Kidney (tissue), 14 donors: ENCODE data around the gene ANKRD11. TPM values are rescaled to one million over a fixed set of nuclear protein-coding genes. Genes with fewer than 3 reads are reported as not detected.
A peak's percentile ranks its signal among the peaks of the same experiment; 100 is the strongest.

Experiments
- DNase-seq, 5 donors: peaks; one replicate each; pipeline ENCODE4 v3.0.0-alpha.2; 2013 to 2020
- FAIRE-seq: peaks from 2 replicates; lab custom pipeline; 2012; peaks lifted over from hg19 to GRCh38; lab: Jason Lieb, UNC
- H3K27ac ChIP-seq, 2 donors: one replicate each; pipeline ENCODE4 v1.7.0; 2013; ENCODE audit warnings: low read depth in 2 of 2, low read length in 2 of 2, inconsistent platforms in 1 of 2
- H3K27me3 ChIP-seq: one replicate; pipeline ENCODE4 v1.7.1; 2013; ENCODE audit warnings: low read length, inconsistent platforms; ENCODE audit not compliant: control insufficient read depth, insufficient read depth
- H3K36me3 ChIP-seq, 3 donors: one replicate each; pipeline versions ENCODE4 v1.7.0 to v1.7.1; 2013; ENCODE audit warnings: low read length in 3 of 3, control low read depth in 1 of 3, inconsistent platforms in 1 of 3; ENCODE audit not compliant: insufficient read depth in 3 of 3, control insufficient read depth in 2 of 3
- H3K4me1 ChIP-seq, 3 donors: one replicate each; pipeline versions ENCODE4 v1.7.0 to v1.7.1; 2013; ENCODE audit warnings: low read length in 3 of 3, inconsistent platforms in 1 of 3, low read depth in 1 of 3; ENCODE audit not compliant: control insufficient read depth in 2 of 3, insufficient read depth in 2 of 3
- H3K4me3 ChIP-seq, 3 donors: one replicate each; pipeline versions ENCODE4 v1.7.0 to v1.8.1; 2013; ENCODE audit warnings: low read length in 3 of 3, control low read depth in 1 of 3, inconsistent platforms in 1 of 3
- H3K9ac ChIP-seq, 3 donors: one replicate each; pipeline versions ENCODE4 v1.7.0 to v1.7.1; 2013; ENCODE audit warnings: low read length in 3 of 3, control low read depth in 1 of 3, inconsistent platforms in 1 of 3
- H3K9me3 ChIP-seq, 3 donors: one replicate each; pipeline versions ENCODE4 v1.7.0 to v1.7.1; 2013; ENCODE audit warnings: low read length in 3 of 3, control low read depth in 1 of 3, inconsistent platforms in 1 of 3; ENCODE audit not compliant: control insufficient read depth in 2 of 3, insufficient read depth in 1 of 3
- intact Hi-C: fragments of 100-400 bp; cut with DNase I; formaldehyde crosslinking; loops from one replicate; pipeline ENCODE4 v1.11.1; 2022
- polyA plus RNA-seq: library from polyadenylated mRNA; stranded (reverse); fragments of 350-450 nt; fragmentation: Illumina TruSeq; extraction: RNeasy Lipid Tissue Mini Kit (QIAGEN cat#74804); gene quantifications from one replicate; pipeline ENCODE4 v1.2.3, GENCODE V29; 2014; ENCODE audit warnings: low read depth, low replicate concordance; ENCODE audit not compliant: insufficient read depth
- total RNA-seq: library from RNA; stranded (reverse); fragmentation: NEBNext Ultra II Directional; extraction: Animal tissue kit (Norgen Biotek cat#: 25700); gene quantifications from one replicate; pipeline ENCODE4 v1.2.1, GENCODE V29; 2021
- TF ChIP-seq, protein P1 (sequence below): IDR thresholded peaks from 3 replicates; pipeline ENCODE4 v1.5.1; 2012; ENCODE audit warnings: mild to moderate bottlenecking, moderate library complexity, borderline replicate concordance; ENCODE audit not compliant: insufficient read depth; ENCODE audit errors: extremely low read depth
- donor health status: control.
- donor health status: control.
- donor health status: control.
- donor health status: control.
- donor health status: control.
- donor health status: DM: yes; HTN: yes; CAD: no.
- donor health status: Normal renal cell carcinoma (clear cell type).

The ANKRD11 gene
- total and polyA plus RNA-seq, 2 donors from 2014 or later: 36.2 to 154 TPM

DNA sequence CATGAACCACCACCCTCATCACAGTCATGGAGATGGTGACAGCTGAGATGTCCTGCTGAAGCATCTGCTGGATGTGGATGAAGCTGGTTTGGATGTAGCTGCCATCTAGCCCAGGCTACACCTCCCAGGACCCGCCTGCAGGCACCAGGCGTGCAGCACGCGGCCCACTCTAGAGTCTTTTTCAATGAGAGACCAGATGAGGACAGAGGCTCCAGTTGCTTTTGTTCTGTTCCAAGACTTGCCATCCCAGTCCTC lies 170.8 kb downstream of the ANKRD11 start:
- DNase-seq: no peak
- H3K4me3 ChIP-seq: no peak overlapping the region

DNA sequence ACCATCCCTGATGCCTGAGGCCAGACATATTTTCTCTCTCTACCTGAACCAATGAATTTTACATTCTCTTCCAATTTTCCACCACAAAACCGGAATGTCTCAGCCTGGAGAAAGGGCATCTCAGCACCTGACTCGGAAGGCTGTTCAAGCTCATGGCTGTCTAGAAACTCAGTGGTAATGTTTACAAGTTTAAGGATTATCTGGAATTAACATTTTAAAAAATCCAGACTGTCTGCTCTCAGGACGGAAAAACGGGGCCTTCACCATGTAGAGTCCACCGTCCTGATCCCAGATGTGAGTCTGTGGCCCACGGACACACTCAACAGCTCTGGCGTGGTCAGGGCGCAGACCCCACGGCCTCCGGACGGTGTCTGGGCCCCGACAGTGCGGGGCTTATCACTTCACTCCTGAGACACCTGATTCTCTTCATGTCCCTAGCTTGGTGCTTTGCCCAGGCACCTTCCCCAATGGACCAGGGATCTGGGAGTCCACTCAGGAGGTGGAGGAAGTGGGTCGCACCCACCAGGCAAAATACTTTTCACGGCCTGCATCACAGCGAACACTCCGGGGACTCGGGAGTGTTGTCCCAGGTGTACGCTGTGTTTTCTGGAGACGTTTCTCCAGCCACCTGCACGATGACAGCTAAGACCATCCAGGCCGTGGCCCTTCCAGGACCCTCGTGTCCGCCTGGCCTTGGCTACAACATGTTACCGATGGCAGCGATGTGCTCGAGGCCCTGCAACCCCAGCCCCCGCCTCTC lies 171.3 kb downstream of the ANKRD11 start:
- H3K9me3 ChIP-seq: no peaks in the 10 kb centered on the region
- peak in 1 of 5 donors; percentile 65 for DNase-seq
- FAIRE-seq: no peak
- H3K4me1 ChIP-seq: peaks cover 6 to 67% (median 22%) of the 10 kb centered on the region in 3 donors
- H3K27me3 ChIP-seq: no peaks in the 10 kb centered on the region
- intact Hi-C loops: no loop called here
- H3K36me3 ChIP-seq: peaks cover 0 to 2% (median 0%) of the 10 kb centered on the region in 3 donors
- no peak overlapping the region for H3K4me3 ChIP-seq
- H3K27ac ChIP-seq: peak overlapping the region in 1 of 2 donors; percentile 14
- no peak overlapping the region for H3K9ac ChIP-seq
- TF ChIP-seq, protein P1, sequence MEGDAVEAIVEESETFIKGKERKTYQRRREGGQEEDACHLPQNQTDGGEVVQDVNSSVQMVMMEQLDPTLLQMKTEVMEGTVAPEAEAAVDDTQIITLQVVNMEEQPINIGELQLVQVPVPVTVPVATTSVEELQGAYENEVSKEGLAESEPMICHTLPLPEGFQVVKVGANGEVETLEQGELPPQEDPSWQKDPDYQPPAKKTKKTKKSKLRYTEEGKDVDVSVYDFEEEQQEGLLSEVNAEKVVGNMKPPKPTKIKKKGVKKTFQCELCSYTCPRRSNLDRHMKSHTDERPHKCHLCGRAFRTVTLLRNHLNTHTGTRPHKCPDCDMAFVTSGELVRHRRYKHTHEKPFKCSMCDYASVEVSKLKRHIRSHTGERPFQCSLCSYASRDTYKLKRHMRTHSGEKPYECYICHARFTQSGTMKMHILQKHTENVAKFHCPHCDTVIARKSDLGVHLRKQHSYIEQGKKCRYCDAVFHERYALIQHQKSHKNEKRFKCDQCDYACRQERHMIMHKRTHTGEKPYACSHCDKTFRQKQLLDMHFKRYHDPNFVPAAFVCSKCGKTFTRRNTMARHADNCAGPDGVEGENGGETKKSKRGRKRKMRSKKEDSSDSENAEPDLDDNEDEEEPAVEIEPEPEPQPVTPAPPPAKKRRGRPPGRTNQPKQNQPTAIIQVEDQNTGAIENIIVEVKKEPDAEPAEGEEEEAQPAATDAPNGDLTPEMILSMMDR: no peak

More for the DNA sequence above, 170.8 kb downstream of the ANKRD11 start:
- no peaks in the 10 kb centered on the region for H3K9me3 ChIP-seq
- peaks cover 0 to 2% (median 0%) of the 10 kb centered on the region in 3 donors for H3K36me3 ChIP-seq
- no peak overlapping the region for H3K9ac ChIP-seq
- no peak for FAIRE-seq
- peak overlapping the region; percentile 14 to 59 for H3K27ac ChIP-seq
- intact Hi-C loops: no loop called here
- TF ChIP-seq, protein P1: no peak
- no peaks in the 10 kb centered on the region for H3K27me3 ChIP-seq
- H3K4me1 ChIP-seq: peaks cover 6 to 62% (median 22%) of the 10 kb centered on the region in 3 donors

DNA sequence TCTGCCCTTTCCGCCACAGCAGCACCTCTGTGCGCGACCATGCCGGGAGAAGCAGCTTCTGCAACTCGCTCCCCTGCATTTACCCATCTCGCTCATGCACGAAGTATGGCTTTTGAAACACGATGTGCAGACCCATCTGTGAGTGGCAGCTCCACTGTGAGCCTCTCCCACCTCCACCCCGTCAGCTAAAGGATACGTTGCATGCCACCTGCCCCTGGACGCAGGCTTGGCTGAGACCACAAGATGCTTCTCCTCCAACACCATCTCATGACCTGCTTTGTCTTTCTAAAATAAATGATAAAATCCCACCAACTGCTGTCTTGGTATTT lies 172.0 kb downstream of the ANKRD11 start:
- no peak for FAIRE-seq

More for the DNA sequence above, 172.0 kb downstream of the ANKRD11 start:
- Histone ChIP-seq H3K36me3 (peaks cover 0 to 2% (median 0%) of the 10 kb centered on the region in 3 donors), H3K4me1 (peaks cover 6 to 67% (median 22%) of the 10 kb centered on the region in 3 donors), H3K9me3 (no peaks in the 10 kb centered on the region), H3K27me3 (no peaks in the 10 kb centered on the region), H3K27ac (no peak overlapping the region), H3K9ac (no peak overlapping the region), H3K4me3 (no peak overlapping the region)
- DNase-seq: peak in 1 of 5 donors; percentile 35
- TF ChIP-seq, protein P1: no peak
- intact Hi-C loops: no loop called here
